Kidney (tissue), 14 donors: ENCODE data around the gene PAK6. TPM values are rescaled to one million over a fixed set of nuclear protein-coding genes. Genes with fewer than 3 reads are reported as not detected.

Source experiments
- DNase-seq, 5 donors: peaks; one replicate each; pipeline ENCODE4 v3.0.0-alpha.2; 2013 to 2020
- FAIRE-seq: peaks from 2 replicates; lab custom pipeline; 2012; peaks lifted over from hg19 to GRCh38; lab: Jason Lieb, UNC
- H3K27ac ChIP-seq, 2 donors: one replicate each; pipeline ENCODE4 v1.7.0; 2013; ENCODE audit warnings: low read depth in 2 of 2, low read length in 2 of 2, inconsistent platforms in 1 of 2
- H3K27me3 ChIP-seq: one replicate; pipeline ENCODE4 v1.7.1; 2013; ENCODE audit warnings: low read length, inconsistent platforms; ENCODE audit not compliant: control insufficient read depth, insufficient read depth
- H3K36me3 ChIP-seq, 3 donors: one replicate each; pipeline versions ENCODE4 v1.7.0 to v1.7.1; 2013; ENCODE audit warnings: low read length in 3 of 3, control low read depth in 1 of 3, inconsistent platforms in 1 of 3; ENCODE audit not compliant: insufficient read depth in 3 of 3, control insufficient read depth in 2 of 3
- H3K4me1 ChIP-seq, 3 donors: one replicate each; pipeline versions ENCODE4 v1.7.0 to v1.7.1; 2013; ENCODE audit warnings: low read length in 3 of 3, inconsistent platforms in 1 of 3, low read depth in 1 of 3; ENCODE audit not compliant: control insufficient read depth in 2 of 3, insufficient read depth in 2 of 3
- H3K4me3 ChIP-seq, 3 donors: one replicate each; pipeline versions ENCODE4 v1.7.0 to v1.8.1; 2013; ENCODE audit warnings: low read length in 3 of 3, control low read depth in 1 of 3, inconsistent platforms in 1 of 3
- H3K9ac ChIP-seq, 3 donors: one replicate each; pipeline versions ENCODE4 v1.7.0 to v1.7.1; 2013; ENCODE audit warnings: low read length in 3 of 3, control low read depth in 1 of 3, inconsistent platforms in 1 of 3
- H3K9me3 ChIP-seq, 3 donors: one replicate each; pipeline versions ENCODE4 v1.7.0 to v1.7.1; 2013; ENCODE audit warnings: low read length in 3 of 3, control low read depth in 1 of 3, inconsistent platforms in 1 of 3; ENCODE audit not compliant: control insufficient read depth in 2 of 3, insufficient read depth in 1 of 3
- CTCF ChIP-seq: IDR thresholded peaks from 3 replicates; pipeline ENCODE4 v1.5.1; 2012; ENCODE audit warnings: mild to moderate bottlenecking, moderate library complexity, borderline replicate concordance; ENCODE audit not compliant: insufficient read depth; ENCODE audit errors: extremely low read depth
- intact Hi-C: fragments of 100-400 bp; cut with DNase I; formaldehyde crosslinking; loops from one replicate; pipeline ENCODE4 v1.11.1; 2022
- polyA plus RNA-seq: library from polyadenylated mRNA; stranded (reverse); fragments of 350-450 nt; fragmentation: Illumina TruSeq; extraction: RNeasy Lipid Tissue Mini Kit (QIAGEN cat#74804); gene quantifications from one replicate; pipeline ENCODE4 v1.2.3, GENCODE V29; 2014; ENCODE audit warnings: low read depth, low replicate concordance; ENCODE audit not compliant: insufficient read depth
- total RNA-seq: library from RNA; stranded (reverse); fragmentation: NEBNext Ultra II Directional; extraction: Animal tissue kit (Norgen Biotek cat#: 25700); gene quantifications from one replicate; pipeline ENCODE4 v1.2.1, GENCODE V29; 2021
- donor health status: control.
- donor health status: control.
- donor health status: control.
- donor health status: control.
- donor health status: control.
- donor health status: DM: yes; HTN: yes; CAD: no.
- donor health status: Normal renal cell carcinoma (clear cell type).

The PAK6 gene
- total and polyA plus RNA-seq, 2 donors from 2014 or later: 8.1 to 11.9 TPM

- no peak for FAIRE-seq
- no peak overlapping the region for H3K27ac ChIP-seq
These were observed 12.1 kb upstream of the PAK6 start for GRCh38 chr15:40226736-40227135.

DNA sequence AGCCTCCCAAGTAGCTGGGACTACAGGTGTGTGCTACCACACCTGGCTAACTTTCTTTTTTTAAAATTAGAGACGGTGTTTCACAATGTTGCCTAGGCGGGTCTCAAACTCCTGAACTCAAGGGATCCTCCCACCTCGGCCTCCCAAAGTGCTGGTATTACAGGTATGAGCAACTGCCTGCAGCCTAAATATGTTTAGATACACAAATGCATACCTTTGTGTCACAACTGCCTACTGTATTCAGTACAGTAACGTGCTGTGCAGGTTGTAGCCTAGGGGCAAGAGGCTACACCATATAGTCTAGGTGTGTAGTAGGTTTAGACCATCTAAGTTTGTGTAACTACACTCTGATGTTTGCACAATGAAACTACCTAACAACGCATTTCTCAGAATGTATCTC, 9.5 kb upstream of the PAK6 start:
- Histone ChIP-seq H3K4me3 (no peak overlapping the region), H3K9me3 (no peaks in the 10 kb centered on the region), H3K27ac (no peak overlapping the region), H3K36me3 (no peaks in the 10 kb centered on the region), H3K4me1 (peaks cover 0 to 4% (median 0%) of the 10 kb centered on the region in 3 donors), H3K27me3 (no peaks in the 10 kb centered on the region), H3K9ac (no peak overlapping the region)
- DNase-seq (no peak), FAIRE-seq (no peak)
- TF ChIP-seq CTCF: no peak
- intact Hi-C loops: no loop called here

More at GRCh38 chr15:40226736-40227135, 12.1 kb upstream of the PAK6 start:
- no peaks in the 10 kb centered on the region for H3K36me3 ChIP-seq
- no peak for TF ChIP-seq CTCF
- H3K9ac ChIP-seq: no peak overlapping the region
- intact Hi-C loops: no loop called here
- H3K27me3 ChIP-seq: no peaks in the 10 kb centered on the region
- no peak overlapping the region for H3K4me3 ChIP-seq
- H3K9me3 ChIP-seq: no peaks in the 10 kb centered on the region
- DNase-seq: no peak
- no peaks in the 10 kb centered on the region for H3K4me1 ChIP-seq

DNA sequence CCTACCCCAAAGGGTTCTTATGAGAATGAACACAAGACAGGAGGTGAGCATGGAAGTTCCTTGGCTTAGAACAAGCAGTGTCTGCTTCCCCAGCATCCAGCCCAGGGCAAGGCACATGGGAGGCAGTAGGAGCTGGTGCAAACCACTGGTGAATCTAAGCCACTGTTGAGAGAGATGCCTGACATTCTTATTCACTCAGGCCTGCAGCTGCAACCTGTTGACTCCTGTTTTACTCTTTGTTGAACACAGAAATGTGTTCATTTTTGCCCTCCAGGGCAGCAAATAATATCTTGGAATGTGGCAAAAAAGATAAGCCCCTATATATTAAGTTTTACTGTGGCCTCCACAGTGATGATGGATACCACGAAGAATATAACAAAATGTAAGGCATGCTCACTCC, 8.9 kb upstream of the PAK6 start:
- Histone ChIP-seq H3K27me3 (no peaks in the 10 kb centered on the region), H3K9me3 (no peaks in the 10 kb centered on the region), H3K36me3 (no peaks in the 10 kb centered on the region), H3K27ac (no peak overlapping the region), H3K9ac (no peak overlapping the region), H3K4me1 (peaks cover 0 to 4% (median 0%) of the 10 kb centered on the region in 3 donors), H3K4me3 (no peak overlapping the region)
- TF ChIP-seq CTCF: no peak
- intact Hi-C loops: no loop called here
- DNase-seq (no peak), FAIRE-seq (no peak)

- H3K36me3 ChIP-seq: no peaks in the 10 kb centered on the region
- intact Hi-C loops: no loop called here
- H3K4me1 ChIP-seq: peaks cover 0 to 4% (median 0%) of the 10 kb centered on the region in 3 donors
- no peak for DNase-seq
- no peak overlapping the region for H3K4me3 ChIP-seq
- no peaks in the 10 kb centered on the region for H3K27me3 ChIP-seq
- H3K27ac ChIP-seq: no peak overlapping the region
- no peaks in the 10 kb centered on the region for H3K9me3 ChIP-seq
- H3K9ac ChIP-seq: no peak overlapping the region
- no peak for FAIRE-seq
- no peak for TF ChIP-seq CTCF
These were observed 6.2 kb upstream of the PAK6 start for GRCh38 chr15:40232625-40233070.
